GM10847 (cell line): ENCODE measurements around the gene ZNF587.
A peak's percentile ranks its signal among the peaks of the same experiment; 100 is the strongest.

Experiments used
- POLR2A ChIP-seq: IDR thresholded peaks from 2 replicates; pipeline ENCODE4 v1.6.1; 2011; ENCODE audit not compliant: insufficient read length; ENCODE audit errors: extremely low read depth

Gene ZNF587

DNA sequence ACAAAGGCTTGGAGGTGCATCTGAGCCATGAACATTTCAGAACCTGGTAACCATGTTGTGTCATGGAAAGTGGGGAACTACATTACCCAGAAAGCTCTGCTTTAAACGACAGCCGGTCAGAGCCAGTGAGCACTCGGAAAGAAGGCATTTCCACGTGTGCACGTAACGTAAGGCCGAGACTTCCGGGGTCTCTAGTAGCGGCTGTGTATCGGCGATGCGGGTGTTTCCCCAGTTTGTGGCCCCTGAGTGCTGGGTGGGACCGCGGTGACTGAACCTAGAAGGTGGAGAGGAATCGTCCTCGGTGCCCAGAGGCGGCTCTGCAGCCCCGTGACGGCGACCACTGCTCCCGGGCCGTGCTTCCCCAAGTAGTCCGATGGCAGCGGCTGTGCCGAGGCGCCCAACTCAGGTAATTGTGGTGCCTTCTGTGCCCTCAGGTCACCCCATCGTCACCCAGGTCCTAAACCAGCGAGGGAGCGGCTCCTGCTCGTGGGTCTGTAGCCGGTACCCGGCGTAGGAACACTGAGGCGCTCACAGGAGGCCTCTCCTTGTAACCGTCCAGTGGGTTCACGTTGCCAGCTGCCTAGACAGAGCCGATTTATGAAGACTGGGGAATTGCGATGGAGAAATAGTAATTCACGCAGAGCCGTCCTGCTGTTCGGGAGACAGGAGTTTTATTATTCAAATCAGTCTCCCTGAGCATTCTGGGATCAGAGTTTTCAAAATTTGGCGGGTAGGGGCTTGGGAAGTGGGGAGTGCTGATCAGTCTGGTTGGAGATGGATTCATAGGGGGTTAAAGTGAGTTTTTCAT, at the start of gene ZNF587:
TSS of gene ZNF587 (plus strand) at position 194 of the 808 bp plus-strand sequence. CDS start at position 374, 180 bp downstream.
- peak; percentile 44 for TF ChIP-seq POLR2A

GRCh38 chr19:57800696-57801095, 49.0 kb upstream of the ZNF587 start:
- no peak for TF ChIP-seq POLR2A

- TF ChIP-seq POLR2A, result no peak
Measured at GRCh38 chr19:57802269-57802668, 47.4 kb upstream of the ZNF587 start.

GRCh38 chr19:57803265-57803593, 46.4 kb upstream of the ZNF587 start:
- no peak for TF ChIP-seq POLR2A

DNA sequence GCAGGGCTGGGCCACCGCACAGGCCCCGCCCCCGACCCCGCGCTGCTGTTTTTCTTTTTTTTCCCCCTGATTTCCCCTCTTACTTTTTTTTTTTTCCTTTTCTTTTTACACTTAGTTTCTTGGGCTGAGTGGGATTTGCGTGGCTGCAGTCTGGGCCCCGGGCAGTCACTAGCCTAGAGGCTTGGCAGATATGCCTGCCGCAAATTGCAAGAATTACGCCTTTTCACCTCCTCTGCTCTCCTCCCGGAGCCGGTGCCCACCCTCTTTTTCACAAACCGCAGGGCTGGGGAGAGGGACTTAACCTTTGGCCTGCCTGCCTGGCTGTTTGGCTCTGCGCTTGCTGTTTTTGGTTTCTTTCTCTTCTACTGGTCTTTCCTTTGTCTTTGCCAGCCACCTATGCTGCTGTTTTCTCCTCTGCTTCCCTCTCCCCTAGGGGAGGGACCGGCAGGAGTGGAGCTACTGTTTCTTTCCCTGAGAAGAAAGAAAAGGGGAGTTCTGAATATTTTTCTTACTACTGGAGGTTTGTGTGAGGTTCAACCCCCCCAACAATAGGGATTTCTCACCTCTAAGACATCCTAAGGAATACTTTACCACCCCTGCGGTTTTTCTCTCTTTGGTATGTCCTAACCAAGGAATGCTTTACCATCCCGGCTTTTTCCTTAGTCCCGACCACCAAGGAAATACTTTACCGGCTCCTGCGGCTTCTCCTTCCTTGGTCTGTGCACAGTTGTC, 45.9 kb upstream of the ZNF587 start:
- no peak for TF ChIP-seq POLR2A

- TF ChIP-seq POLR2A, result no peak
Measured at GRCh38 chr19:57807541-57807940, 42.1 kb upstream of the ZNF587 start.

DNA sequence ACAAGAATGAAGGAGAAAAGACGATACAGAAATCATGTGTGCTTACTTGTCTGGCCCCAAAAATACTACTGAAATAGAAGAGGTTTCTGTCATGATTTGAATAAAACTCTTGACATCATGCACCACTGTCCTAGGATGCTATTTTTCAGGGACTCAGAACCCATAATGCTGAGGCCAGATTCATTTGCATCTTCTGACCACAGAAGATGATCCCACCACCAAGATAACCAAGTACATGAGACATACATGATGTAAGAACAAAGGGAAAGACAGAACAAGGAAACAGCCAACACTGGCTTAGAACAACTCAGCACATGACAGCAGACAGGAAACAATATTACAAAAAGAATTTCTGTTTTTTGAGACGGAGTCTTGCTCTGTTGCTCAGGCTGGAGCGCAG, 37.4 kb upstream of the ZNF587 start:
- no peak for TF ChIP-seq POLR2A

GRCh38 chr19:57813919-57814504, 35.6 kb upstream of the ZNF587 start:
- TF ChIP-seq POLR2A, result no peak

DNA sequence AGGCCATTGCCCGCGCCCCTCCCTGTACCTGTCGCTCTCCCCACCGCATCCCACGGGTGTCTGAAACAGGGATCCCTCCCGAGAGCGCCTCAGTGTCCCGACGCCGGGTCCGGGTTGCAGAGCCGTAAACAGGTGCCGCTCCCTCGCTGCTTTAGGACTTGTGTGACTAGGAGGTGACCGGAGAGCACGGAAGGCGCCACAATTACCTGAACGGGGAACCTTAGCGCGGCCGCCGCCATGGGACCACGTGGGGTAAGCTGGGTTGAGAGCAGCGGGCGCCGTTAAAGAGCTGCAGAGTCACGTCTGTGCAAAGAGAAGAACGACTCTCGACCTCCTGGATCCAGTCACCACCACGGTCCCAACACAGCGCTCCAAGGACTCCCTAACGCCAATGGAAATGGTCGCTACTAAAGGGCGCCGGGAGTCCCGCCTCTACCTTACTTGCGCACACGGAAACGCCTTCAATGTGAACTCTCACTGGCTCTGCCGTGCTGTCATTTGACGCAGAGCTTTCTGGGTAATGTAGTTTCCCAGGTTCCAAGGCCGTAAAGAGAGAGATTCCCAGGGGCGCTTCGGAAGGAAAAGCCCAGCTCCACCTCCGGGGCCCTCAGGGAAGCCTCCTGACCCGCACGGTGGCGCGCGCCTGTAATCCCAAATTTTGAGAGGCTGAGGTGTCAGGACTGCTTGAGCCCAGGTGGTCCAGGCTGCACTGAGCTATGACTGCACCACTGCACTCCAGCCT, 35.0 kb upstream of the ZNF587 start, which contains the start of gene ZNF552:
TSS of gene ZNF552 (minus strand) at position 409 of the 742 bp plus-strand sequence. CDS start at position 239, 170 bp downstream.
- TF ChIP-seq POLR2A, result peak; percentile 68

DNA sequence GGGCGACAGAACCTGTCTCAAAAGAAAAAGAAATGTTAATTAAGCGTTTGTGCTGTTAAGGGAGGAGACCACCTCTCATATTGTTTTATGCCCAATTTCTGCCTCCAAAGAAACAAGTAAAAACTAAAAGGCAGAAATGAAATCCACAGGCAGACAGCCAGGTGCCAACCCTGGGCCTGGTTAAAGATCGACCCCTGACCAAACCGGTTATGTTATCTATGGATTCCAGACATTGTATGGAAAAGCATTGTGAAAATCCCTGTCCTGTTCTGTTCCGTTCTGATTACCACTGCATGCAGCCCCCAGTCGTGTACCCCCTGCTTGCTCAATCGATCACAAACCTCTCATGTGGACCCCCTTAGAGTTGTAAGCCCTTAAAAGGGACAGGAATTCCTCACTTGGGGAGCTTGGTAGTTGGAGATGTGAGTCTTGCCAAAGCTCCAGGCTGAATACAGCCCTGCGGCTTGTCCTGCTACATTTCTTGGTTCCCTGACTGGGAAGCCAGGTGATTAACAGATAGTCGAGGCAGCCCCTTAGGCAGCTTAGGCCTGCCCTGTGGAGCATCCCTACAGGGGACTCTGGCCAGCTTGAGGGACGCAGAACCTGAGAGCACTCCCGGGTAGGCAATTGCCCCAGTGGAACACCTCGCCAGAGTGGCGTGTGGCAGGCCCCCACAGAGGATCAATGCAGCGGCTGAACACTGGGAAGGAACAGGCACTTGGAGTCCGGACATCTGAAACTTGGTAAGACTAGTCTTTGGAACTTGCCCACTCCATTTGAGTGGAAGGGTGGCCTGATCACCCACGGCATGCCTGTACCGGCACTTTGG, 34.2 kb upstream of the ZNF587 start:
- TF ChIP-seq POLR2A, result no peak

- no peak for TF ChIP-seq POLR2A
Measured at GRCh38 chr19:57816652-57817051, 33.0 kb upstream of the ZNF587 start.

GRCh38 chr19:57817976-57818375, 31.7 kb upstream of the ZNF587 start:
- TF ChIP-seq POLR2A, result no peak

- TF ChIP-seq POLR2A, result no peak
Measured at GRCh38 chr19:57818378-57818777, 31.3 kb upstream of the ZNF587 start.

DNA sequence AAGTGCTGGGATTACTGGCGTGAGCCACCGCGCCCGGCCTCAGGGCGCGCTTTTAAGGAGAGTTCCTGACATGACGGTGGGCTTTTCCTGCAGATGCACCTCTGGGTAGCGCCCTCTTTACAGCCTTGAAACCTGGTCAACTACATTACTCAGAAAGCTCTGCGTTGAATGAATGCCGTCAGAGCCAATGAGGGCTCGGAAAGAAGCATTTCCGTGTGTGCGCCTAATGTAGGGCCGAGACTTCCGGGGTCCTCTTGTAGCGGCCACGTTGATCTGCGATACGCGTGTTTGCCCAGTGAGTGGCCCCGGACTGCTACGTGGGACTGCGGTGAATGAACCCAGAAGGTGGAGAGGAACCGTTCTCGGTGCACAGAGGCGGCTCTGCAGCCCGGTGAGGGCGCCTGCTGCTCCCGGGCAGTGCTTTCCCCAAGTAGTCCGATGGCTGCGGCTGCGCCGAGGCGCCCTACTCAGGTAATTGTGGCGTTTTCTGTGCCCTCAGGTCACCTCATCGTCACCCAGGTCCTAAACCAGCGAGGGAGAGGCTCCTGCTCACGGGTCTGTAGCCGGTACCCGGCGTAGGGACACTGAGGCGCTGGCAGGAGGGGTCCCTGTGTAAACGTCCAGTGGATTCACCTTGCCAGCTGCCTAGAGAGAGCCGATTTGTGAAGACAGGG, 30.0 kb upstream of the ZNF587 start:
- peak; percentile 62 for TF ChIP-seq POLR2A
